GM19351 (cell line): ENCODE data around the gene ODAM.
"Not testable (repeated sequence)": the region's sequence is repeated elsewhere in the genome, so short reads cannot be mapped to it uniquely, and the experiment has no call there.

ENCODE experiments used
- ATAC-seq: cut with Tn5 transposase; IDR thresholded peaks from one replicate; pipeline ENCODE4 v1.9.1; 2021; ENCODE audit warnings: mild to moderate bottlenecking, moderate library complexity; ENCODE audit not compliant: unreplicated experiment

The ODAM gene

GRCh38 chr4:70221389-70221788 is 25.9 kb downstream of the ODAM start:
- not testable (repeated sequence) for ATAC-seq

GRCh38 chr4:70221818-70222217 is 26.3 kb downstream of the ODAM start:
- ATAC-seq = not testable (repeated sequence)

GRCh38 chr4:70225824-70226223 is 30.3 kb downstream of the ODAM start, which contains the start of gene FDCSP:
TSS of gene FDCSP (plus strand) at chr4:70226124. CDS start at chr4:70231195, 5,071 bp downstream.
- no peak for ATAC-seq

- ATAC-seq = no peak
These were observed 40.6 kb downstream of the ODAM start for GRCh38 chr4:70236125-70236524.

GRCh38 chr4:70239131-70239883 is 43.8 kb downstream of the ODAM start:
- ATAC-seq = no peak

- no peak for ATAC-seq
These were observed 44.5 kb downstream of the ODAM start for GRCh38 chr4:70239884-70240591.

- ATAC-seq = not testable (repeated sequence)
These were observed 46.8 kb downstream of the ODAM start, which contains the start of gene CSN3 for GRCh38 chr4:70242297-70242696. TSS of gene CSN3 (plus strand) at chr4:70242597. CDS start at chr4:70244820, 2,223 bp downstream.

- no peak for ATAC-seq
These were observed 47.6 kb downstream of the ODAM start for GRCh38 chr4:70243091-70243490.

- no peak for ATAC-seq
These were observed 55.9 kb downstream of the ODAM start for GRCh38 chr4:70251250-70251944.

- no peak for ATAC-seq
These were observed 56.4 kb downstream of the ODAM start for GRCh38 chr4:70251945-70252277.
